OCI-LY7 (cell line): Measurements from ENCODE around the gene DTNB.

Experiments used
- EZH2phosphoT487 ChIP-seq: fragments of 200-600 bp; sonication (generic); IDR thresholded peaks from 2 replicates; pipeline ENCODE4 v1.6.1; 2018; ENCODE audit warnings: low read depth, borderline replicate concordance, mild to moderate bottlenecking, mixed run types, antibody characterized with exemption, low read length, moderate library complexity, mixed read lengths
- TF ChIP-seq, protein P1 (sequence below): fragments of 200-600 bp; sonication (generic); conservative IDR thresholded peaks from 2 replicates; pipeline ENCODE4 v1.5.1; 2014; ENCODE audit warnings: mild to moderate bottlenecking, antibody characterized with exemption, low read length, moderate library complexity, mixed read lengths

DNA sequence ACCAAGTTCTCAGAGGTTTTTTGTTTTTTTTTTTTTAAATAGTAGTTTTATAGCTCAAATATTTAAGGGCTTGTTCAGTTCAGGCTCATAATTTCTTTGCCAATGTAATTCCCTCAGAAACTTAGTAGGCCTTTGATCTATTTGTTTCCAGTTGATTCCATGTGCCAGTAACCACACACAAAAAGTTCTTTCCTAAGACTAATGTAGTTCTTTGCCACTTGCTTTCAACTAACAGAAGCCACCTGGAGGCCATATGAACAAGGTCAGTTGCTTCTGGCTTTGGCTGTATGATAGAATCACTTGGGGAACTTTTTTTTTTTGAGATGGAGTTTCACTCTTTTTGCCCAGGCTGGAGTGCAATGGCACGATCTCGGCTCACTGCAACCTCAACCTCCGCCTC, 100.7 kb downstream of the DTNB start:
- TF ChIP-seq EZH2phosphoT487 = no peak
- TF ChIP-seq, protein P1, sequence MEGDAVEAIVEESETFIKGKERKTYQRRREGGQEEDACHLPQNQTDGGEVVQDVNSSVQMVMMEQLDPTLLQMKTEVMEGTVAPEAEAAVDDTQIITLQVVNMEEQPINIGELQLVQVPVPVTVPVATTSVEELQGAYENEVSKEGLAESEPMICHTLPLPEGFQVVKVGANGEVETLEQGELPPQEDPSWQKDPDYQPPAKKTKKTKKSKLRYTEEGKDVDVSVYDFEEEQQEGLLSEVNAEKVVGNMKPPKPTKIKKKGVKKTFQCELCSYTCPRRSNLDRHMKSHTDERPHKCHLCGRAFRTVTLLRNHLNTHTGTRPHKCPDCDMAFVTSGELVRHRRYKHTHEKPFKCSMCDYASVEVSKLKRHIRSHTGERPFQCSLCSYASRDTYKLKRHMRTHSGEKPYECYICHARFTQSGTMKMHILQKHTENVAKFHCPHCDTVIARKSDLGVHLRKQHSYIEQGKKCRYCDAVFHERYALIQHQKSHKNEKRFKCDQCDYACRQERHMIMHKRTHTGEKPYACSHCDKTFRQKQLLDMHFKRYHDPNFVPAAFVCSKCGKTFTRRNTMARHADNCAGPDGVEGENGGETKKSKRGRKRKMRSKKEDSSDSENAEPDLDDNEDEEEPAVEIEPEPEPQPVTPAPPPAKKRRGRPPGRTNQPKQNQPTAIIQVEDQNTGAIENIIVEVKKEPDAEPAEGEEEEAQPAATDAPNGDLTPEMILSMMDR = no peak
